Tibial nerve (tissue), 4 donors: ENCODE data around the gene NDUFV3. TPM values are rescaled to one million over a fixed set of nuclear protein-coding genes. Genes with fewer than 3 reads are reported as not detected.
"Not testable (repeated sequence)": the region's sequence is repeated elsewhere in the genome, so short reads cannot be mapped to it uniquely, and the experiment has no call there.

Experiments used
- DNase-seq, 2 donors: peaks; one replicate each; pipeline ENCODE4 v3.0.0-alpha.2; 2019; ENCODE audit warnings: low spot score in 2 of 2
- H3K27ac ChIP-seq, 4 donors: fragments of 200-600 bp; sonication (generic) in 3 of 4; one replicate each; pipeline ENCODE4 v1.5.1; 2017 to 2019; ENCODE audit warnings: mild to moderate bottlenecking in 1 of 4
- H3K27me3 ChIP-seq, 2 donors: fragments of 200-600 bp; sonication (generic) in 1 of 2; one replicate each; pipeline versions ENCODE4 v1.5.1 to v1.6.0; 2017 to 2019
- H3K36me3 ChIP-seq, 3 donors: fragments of 200-600 bp; sonication (generic); one replicate each; pipeline ENCODE4 v1.5.1; 2018 to 2019
- H3K4me1 ChIP-seq, 4 donors: fragments of 200-600 bp; sonication (generic) in 3 of 4; one replicate each; pipeline ENCODE4 v1.5.1; 2017 to 2019
- H3K4me3 ChIP-seq, 4 donors: fragments of 200-600 bp; sonication (generic) in 3 of 4; one replicate each; pipeline ENCODE4 v1.5.1; 2017 to 2019; ENCODE audit warnings: mild to moderate bottlenecking in 1 of 4, moderate library complexity in 1 of 4
- H3K9me3 ChIP-seq, 4 donors: fragments of 200-600 bp; sonication (generic) in 3 of 4; one replicate each; pipeline ENCODE4 v1.5.1; 2017 to 2019
- CTCF ChIP-seq, 5 experiments: fragments of 200-600 bp in 3 of 5; fragments of 450-650 bp in 2 of 5; sonication (generic) in 3 of 5; IDR thresholded peaks; one replicate each; pipeline ENCODE4 v1.5.1; 2016 to 2019; ENCODE audit warnings: antibody characterized with exemption in 5 of 5, mild to moderate bottlenecking in 3 of 5, moderate library complexity in 2 of 5
- EP300 ChIP-seq, 2 donors: sonication (generic); formaldehyde crosslinking; IDR thresholded peaks; one replicate each; pipeline ENCODE4 v1.6.1; 2017; ENCODE audit warnings: antibody characterized with exemption in 2 of 2, mild to moderate bottlenecking in 1 of 2
- POLR2A ChIP-seq, 2 donors: fragments of 450-650 bp; IDR thresholded peaks; one replicate each; pipeline ENCODE4 v1.6.1; 2017; ENCODE audit warnings: antibody characterized with exemption in 2 of 2, mild to moderate bottlenecking in 2 of 2, moderate library complexity in 2 of 2
- WGBS, 2 donors: methylation state at CpG; one replicate each; pipeline ENCODE4 v1.1.5; 2018; 5-methylcytosine and 5-hydroxymethylcytosine counted together
- total RNA-seq, 4 donors: library from RNA; depleted of rRNA; stranded (reverse); fragments of >200 nt; gene quantifications; one replicate each; pipeline ENCODE4 v1.1.0, GENCODE V29; 2016

The NDUFV3 gene
- total RNA-seq, 4 donors from 2014 or later: 52.1 to 75.2 (median 61.4) TPM

- H3K4me1 ChIP-seq: peaks cover 0 to 14% (median 7%) of the 10 kb centered on the region in 4 donors
- H3K27me3 ChIP-seq: no peaks in the 10 kb centered on the region
- peak overlapping the region in 1 of 4 donors; percentile 25 for H3K4me3 ChIP-seq
- no peak for DNase-seq
- no peaks in the 10 kb centered on the region for H3K36me3 ChIP-seq
- 73 to 78% methylated on average over 6 of the region's 6 CpGs for WGBS, 2 donors
- no peaks in the 10 kb centered on the region for H3K9me3 ChIP-seq
- peak overlapping the region in 2 of 4 donors; percentile 25 to 38 for H3K27ac ChIP-seq
- TF ChIP-seq CTCF (IDR thresholded peaks at IDR 0.05): no peak
- TF ChIP-seq POLR2A (IDR thresholded peaks at IDR 0.05): no peak
- TF ChIP-seq EP300 (IDR thresholded peaks at IDR 0.05): no peak
Observed at GRCh38 chr21:42924433-42924751, 31.3 kb downstream of the NDUFV3 start.

GRCh38 chr21:42925114-42925926 lies 32.2 kb downstream of the NDUFV3 start, which contains the start of gene ERVH48-1:
Gene ERVH48-1, minus strand, starts transcription at chr21:42925630. Its CDS starts 6,624 bp downstream, at chr21:42919006.
- H3K9me3 ChIP-seq: no peaks in the 10 kb centered on the region
- no peaks in the 10 kb centered on the region for H3K27me3 ChIP-seq
- 89 to 90% methylated on average over 29 of the region's 29 CpGs for WGBS, 2 donors
- no peak within 1 kb of the TSS for H3K4me3 ChIP-seq
- DNase-seq: no peak
- H3K27ac ChIP-seq: no peak within 1 kb of the TSS
- H3K4me1 ChIP-seq: peaks cover 0 to 14% (median 7%) of the 10 kb centered on the region in 4 donors
- TF ChIP-seq EP300 (IDR thresholded peaks at IDR 0.05): no peak
- no peak for TF ChIP-seq POLR2A (IDR thresholded peaks at IDR 0.05)
- TF ChIP-seq CTCF (IDR thresholded peaks at IDR 0.05): no peak
- H3K36me3 ChIP-seq: no peaks in the 10 kb centered on the region

GRCh38 chr21:42927474-42928200 lies 34.5 kb downstream of the NDUFV3 start:
- H3K4me1 ChIP-seq: peaks cover 0 to 14% (median 7%) of the 10 kb centered on the region in 4 donors
- H3K27ac ChIP-seq, H3K4me3 ChIP-seq, H3K27me3 ChIP-seq, H3K36me3 ChIP-seq, H3K9me3 ChIP-seq, DNase-seq: not testable (repeated sequence)
- WGBS, 2 donors: 80 to 86% methylated on average over 23 of the region's 23 CpGs

GRCh38 chr21:42929969-42930368 lies 36.9 kb downstream of the NDUFV3 start:
- Histone ChIP-seq H3K27ac (no peak overlapping the region), H3K36me3 (no peaks in the 10 kb centered on the region), H3K27me3 (no peaks in the 10 kb centered on the region), H3K9me3 (no peaks in the 10 kb centered on the region), H3K4me1 (no peaks in the 10 kb centered on the region), H3K4me3 (no peak overlapping the region)
- no peak for DNase-seq
- 66 to 70% methylated on average over 3 of the region's 3 CpGs for WGBS, 2 donors
- no peak for TF ChIP-seq POLR2A (IDR thresholded peaks at IDR 0.05)
- TF ChIP-seq CTCF (IDR thresholded peaks at IDR 0.05): no peak
- no peak for TF ChIP-seq EP300 (IDR thresholded peaks at IDR 0.05)

- no peak overlapping the region for H3K27ac ChIP-seq
- H3K4me3 ChIP-seq: no peak overlapping the region
- no peaks in the 10 kb centered on the region for H3K27me3 ChIP-seq
- TF ChIP-seq EP300 (IDR thresholded peaks at IDR 0.05) (no peak), POLR2A (IDR thresholded peaks at IDR 0.05) (no peak), CTCF (IDR thresholded peaks at IDR 0.05) (no peak)
- H3K4me1 ChIP-seq: no peaks in the 10 kb centered on the region
- DNase-seq: no peak
- no peaks in the 10 kb centered on the region for H3K36me3 ChIP-seq
- WGBS, 2 donors: 81 to 83% methylated on average over 13 of the region's 13 CpGs
- H3K9me3 ChIP-seq: no peaks in the 10 kb centered on the region
Observed at GRCh38 chr21:42931560-42932235, 38.6 kb downstream of the NDUFV3 start.

- 83 to 87% methylated on average over 15 to 16 of the region's 16 CpGs for WGBS, 2 donors
Observed at GRCh38 chr21:42932378-42933136, 39.4 kb downstream of the NDUFV3 start.

GRCh38 chr21:42933137-42933970 lies 40.2 kb downstream of the NDUFV3 start:
- H3K27ac ChIP-seq: peak overlapping the region in 1 of 4 donors; percentile 4
- not testable (repeated sequence) for DNase-seq, H3K27me3 ChIP-seq, H3K4me3 ChIP-seq, H3K4me1 ChIP-seq, H3K9me3 ChIP-seq, H3K36me3 ChIP-seq
- WGBS, 2 donors: 48 to 58% methylated on average over 8 to 9 of the region's 9 CpGs

More at GRCh38 chr21:42932378-42933136, 39.4 kb downstream of the NDUFV3 start:
- H3K4me1 ChIP-seq, H3K9me3 ChIP-seq, H3K36me3 ChIP-seq, DNase-seq, H3K27me3 ChIP-seq, H3K4me3 ChIP-seq, H3K27ac ChIP-seq: not testable (repeated sequence)
